Nephron (organoid): Measurements from ENCODE around the gene PKNOX2.
A peak's percentile ranks its signal among the peaks of the same experiment; 100 is the strongest.

Source experiments
- H3K27ac Mint-ChIP-seq, 3 experiments: 2 replicates each; pipeline ENCODE4 v1.8.0; 2020; ENCODE audit warnings: mixed read lengths in 3 of 3, mild to moderate bottlenecking in 2 of 3, moderate library complexity in 1 of 3
- H3K27me3 Mint-ChIP-seq: 2 replicates; pipeline ENCODE4 v1.8.0; 2021; ENCODE audit warnings: low read depth, mild to moderate bottlenecking, moderate library complexity, mixed read lengths
- H3K36me3 Mint-ChIP-seq: 2 replicates; pipeline ENCODE4 v1.8.0; 2020; ENCODE audit warnings: low read depth, mixed read lengths
- H3K4me1 Mint-ChIP-seq: 2 replicates; pipeline ENCODE4 v1.8.0; 2020; ENCODE audit warnings: mixed read lengths
- H3K4me3 Mint-ChIP-seq, 3 experiments: 2 replicates each; pipeline ENCODE4 v1.8.0; 2020; ENCODE audit warnings: mild to moderate bottlenecking in 3 of 3, mixed read lengths in 3 of 3, moderate library complexity in 2 of 3
- H3K9me3 Mint-ChIP-seq: 2 replicates; pipeline ENCODE4 v1.8.0; 2020; ENCODE audit warnings: mixed read lengths
- TF ChIP-seq, protein P1 (sequence below), 3 experiments: fragments of 200-600 bp; sonication (generic); IDR thresholded peaks; one replicate each; pipeline ENCODE4 v1.5.0; 2021; ENCODE audit warnings: antibody characterized with exemption in 3 of 3; ENCODE audit not compliant: unreplicated experiment in 3 of 3

PKNOX2 gene

DNA sequence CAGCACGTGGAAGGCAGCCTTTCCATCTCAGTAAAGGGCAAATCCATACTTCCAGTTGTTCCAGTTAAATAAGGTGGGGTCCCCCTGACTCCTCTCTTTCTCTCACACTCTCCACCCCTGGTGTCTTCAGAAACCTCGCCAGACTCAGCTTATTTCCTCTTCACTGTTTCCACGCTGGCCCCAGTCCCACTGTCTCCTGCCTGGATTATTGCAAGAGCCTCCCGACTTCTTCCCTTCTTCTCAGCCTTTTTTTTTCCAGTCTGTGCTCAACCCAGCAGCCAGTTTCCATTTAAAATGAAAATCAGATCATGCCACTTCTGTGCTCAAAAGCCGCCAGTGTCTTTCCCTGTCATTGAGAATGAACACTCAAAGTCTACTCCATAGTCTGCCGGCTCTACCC, 131.4 kb downstream of the PKNOX2 start:
- H3K4me3 Mint-ChIP-seq: no peak overlapping the region
- peaks cover 4% of the 10 kb centered on the region for H3K27me3 Mint-ChIP-seq

DNA sequence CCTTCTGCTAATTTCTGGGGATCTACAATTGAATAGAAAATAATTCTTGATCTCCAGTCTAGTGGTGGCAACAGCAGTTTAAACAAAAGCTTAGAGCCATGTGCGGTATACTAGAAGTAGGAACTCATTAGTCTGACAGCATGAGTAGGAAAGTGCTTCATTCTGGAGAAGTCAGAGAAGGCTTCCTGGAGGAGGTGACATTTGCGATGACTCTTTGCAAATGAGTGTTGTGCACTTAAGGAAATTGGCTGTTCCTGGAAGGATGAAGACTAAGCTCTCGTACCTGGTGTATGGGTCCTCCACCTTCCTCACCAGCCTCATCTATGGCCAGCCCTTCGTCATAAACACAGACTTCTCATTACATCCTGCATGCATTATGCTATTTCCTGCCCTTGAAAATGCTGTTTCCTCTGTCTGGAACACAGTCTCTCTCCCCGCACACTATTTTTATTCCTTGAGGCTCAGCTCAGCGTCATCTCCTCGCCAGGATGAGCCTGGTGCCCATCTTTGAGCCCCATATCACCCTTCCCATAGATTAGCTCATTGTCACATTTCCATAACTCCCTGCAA, 132.9 kb downstream of the PKNOX2 start:
- TF ChIP-seq, protein P1, sequence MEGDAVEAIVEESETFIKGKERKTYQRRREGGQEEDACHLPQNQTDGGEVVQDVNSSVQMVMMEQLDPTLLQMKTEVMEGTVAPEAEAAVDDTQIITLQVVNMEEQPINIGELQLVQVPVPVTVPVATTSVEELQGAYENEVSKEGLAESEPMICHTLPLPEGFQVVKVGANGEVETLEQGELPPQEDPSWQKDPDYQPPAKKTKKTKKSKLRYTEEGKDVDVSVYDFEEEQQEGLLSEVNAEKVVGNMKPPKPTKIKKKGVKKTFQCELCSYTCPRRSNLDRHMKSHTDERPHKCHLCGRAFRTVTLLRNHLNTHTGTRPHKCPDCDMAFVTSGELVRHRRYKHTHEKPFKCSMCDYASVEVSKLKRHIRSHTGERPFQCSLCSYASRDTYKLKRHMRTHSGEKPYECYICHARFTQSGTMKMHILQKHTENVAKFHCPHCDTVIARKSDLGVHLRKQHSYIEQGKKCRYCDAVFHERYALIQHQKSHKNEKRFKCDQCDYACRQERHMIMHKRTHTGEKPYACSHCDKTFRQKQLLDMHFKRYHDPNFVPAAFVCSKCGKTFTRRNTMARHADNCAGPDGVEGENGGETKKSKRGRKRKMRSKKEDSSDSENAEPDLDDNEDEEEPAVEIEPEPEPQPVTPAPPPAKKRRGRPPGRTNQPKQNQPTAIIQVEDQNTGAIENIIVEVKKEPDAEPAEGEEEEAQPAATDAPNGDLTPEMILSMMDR (IDR thresholded peaks at IDR 0.05; ENCODE audit: unreplicated experiment in 3 of 3): no peak
- Mint-ChIP-seq H3K9me3 (no peaks in the 10 kb centered on the region), H3K27me3 (peaks cover 4% of the 10 kb centered on the region), H3K36me3 (peaks cover 25% of the 10 kb centered on the region), H3K4me3 (no peak overlapping the region), H3K27ac (peak overlapping the region in 2 of 3 experiments; percentile 4 to 18), H3K4me1 (peaks cover 71% of the 10 kb centered on the region)

More for the DNA sequence above, 131.4 kb downstream of the PKNOX2 start:
- H3K27ac Mint-ChIP-seq: peak overlapping the region in 2 of 3 experiments; percentile 51 to 59
- peaks cover 25% of the 10 kb centered on the region for H3K36me3 Mint-ChIP-seq
- H3K4me1 Mint-ChIP-seq: peaks cover 67% of the 10 kb centered on the region
- TF ChIP-seq, protein P1 (IDR thresholded peaks at IDR 0.05; ENCODE audit: unreplicated experiment in 3 of 3): no peak
- no peaks in the 10 kb centered on the region for H3K9me3 Mint-ChIP-seq

DNA sequence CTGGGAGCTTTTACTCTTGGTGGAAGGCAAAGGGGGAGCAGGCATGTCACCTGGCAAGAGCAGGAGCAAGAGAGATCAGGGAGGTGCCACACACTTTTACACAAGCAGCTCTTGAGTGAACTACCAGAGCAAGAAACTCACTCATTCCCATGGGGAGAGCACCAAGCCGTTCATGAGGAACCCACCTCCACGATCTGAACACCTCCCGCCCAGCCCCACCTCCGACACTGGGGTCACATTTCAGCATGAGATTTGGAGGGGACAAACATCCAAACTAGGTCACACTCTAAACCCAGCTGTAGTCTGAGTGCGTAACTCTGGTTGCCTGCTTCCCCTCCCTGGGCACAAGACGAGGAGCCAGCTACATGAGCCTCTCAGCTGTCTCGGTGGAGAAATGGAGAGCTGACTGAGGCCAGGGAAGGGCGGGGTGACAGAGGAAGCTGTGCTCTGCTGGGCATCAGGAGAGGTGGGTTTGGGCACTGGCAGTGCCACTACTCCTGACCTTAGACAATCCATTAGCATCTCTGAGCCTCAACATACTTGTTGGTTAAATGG, 134.6 kb downstream of the PKNOX2 start:
- TF ChIP-seq, protein P1 (IDR thresholded peaks at IDR 0.05; ENCODE audit: unreplicated experiment in 3 of 3): no peak
- no peaks in the 10 kb centered on the region for H3K9me3 Mint-ChIP-seq
- peaks cover 4% of the 10 kb centered on the region for H3K27me3 Mint-ChIP-seq
- no peak overlapping the region for H3K4me3 Mint-ChIP-seq
- peaks cover 71% of the 10 kb centered on the region for H3K4me1 Mint-ChIP-seq
- peak overlapping the region in 1 of 3 experiments; percentile 28 for H3K27ac Mint-ChIP-seq
- H3K36me3 Mint-ChIP-seq: peaks cover 14% of the 10 kb centered on the region

DNA sequence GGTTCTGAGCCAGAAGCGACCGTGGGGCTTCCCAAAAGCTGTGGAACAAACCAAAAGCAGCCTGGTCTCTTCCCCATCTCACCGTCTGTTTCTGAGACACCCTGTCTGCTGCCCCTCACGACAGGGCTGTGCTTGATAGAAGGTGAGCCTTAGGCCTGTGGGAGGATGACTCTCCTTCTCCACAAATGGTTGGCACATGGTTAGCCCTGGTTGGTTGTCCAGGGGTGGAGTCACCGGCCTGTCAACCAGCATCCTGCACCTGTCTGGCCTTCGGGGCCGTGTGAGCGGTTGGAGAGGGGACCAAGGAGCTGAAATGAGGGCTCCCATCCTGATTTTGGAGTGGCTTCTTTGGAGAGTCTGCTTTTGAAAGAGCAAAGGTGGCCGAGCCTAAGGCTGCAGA, 135.3 kb downstream of the PKNOX2 start:
- H3K27me3 Mint-ChIP-seq: peaks cover 4% of the 10 kb centered on the region

DNA sequence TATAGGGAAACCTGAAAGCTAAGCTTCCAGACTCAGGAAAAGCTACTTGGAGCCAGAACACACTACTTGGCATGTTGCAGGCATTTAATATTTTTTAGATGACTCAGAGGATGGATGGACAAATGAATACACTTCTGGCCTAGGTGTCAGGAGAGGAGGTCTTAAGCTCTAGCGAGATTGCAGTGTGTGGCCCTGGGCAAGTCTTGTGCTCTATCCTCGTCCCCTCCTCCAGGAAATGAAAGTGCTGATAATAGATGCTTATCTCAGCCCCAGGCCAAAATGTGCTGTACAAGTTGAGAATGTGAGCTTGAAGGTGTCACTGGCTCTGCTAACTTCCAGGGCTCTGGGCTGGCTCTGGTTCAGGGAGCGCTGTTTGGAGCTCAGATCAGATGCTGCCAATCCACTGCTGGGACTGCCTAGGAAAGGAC, 136.3 kb downstream of the PKNOX2 start:
- TF ChIP-seq, protein P1 (IDR thresholded peaks at IDR 0.05; ENCODE audit: unreplicated experiment in 3 of 3): no peak
- Mint-ChIP-seq H3K27ac (peak overlapping the region; percentile 19 to 85 (median 83)), H3K4me3 (no peak overlapping the region), H3K4me1 (peaks cover 69% of the 10 kb centered on the region), H3K27me3 (peaks cover 4% of the 10 kb centered on the region), H3K9me3 (no peaks in the 10 kb centered on the region), H3K36me3 (peaks cover 10% of the 10 kb centered on the region)

More for the DNA sequence above, 135.3 kb downstream of the PKNOX2 start:
- Mint-ChIP-seq H3K36me3 (peaks cover 11% of the 10 kb centered on the region), H3K4me3 (no peak overlapping the region), H3K27ac (peak overlapping the region in 1 of 3 experiments; percentile 85), H3K9me3 (no peaks in the 10 kb centered on the region), H3K4me1 (peaks cover 71% of the 10 kb centered on the region)
- TF ChIP-seq, protein P1 (IDR thresholded peaks at IDR 0.05; ENCODE audit: unreplicated experiment in 3 of 3): no peak

DNA sequence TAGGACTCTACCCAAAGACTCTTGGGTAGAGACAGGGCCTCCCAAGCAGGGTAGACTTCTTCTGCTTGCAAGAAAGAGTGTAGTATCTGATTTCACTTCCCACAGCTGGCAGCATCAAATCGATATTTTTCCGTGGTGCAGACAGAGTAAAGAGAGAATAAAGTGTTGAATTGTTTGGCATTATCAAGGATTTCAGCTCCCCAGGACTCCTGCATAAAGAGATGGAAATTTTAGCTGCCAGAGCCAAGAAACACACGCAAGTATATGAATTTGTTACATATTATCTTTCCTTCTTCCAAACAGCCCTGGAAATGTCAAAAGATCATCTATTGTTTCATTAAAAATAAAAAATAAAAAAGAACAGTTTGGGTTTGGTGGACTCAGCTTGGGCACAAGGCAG, 136.8 kb downstream of the PKNOX2 start:
- no peak overlapping the region for H3K4me3 Mint-ChIP-seq
- peaks cover 65% of the 10 kb centered on the region for H3K4me1 Mint-ChIP-seq
- TF ChIP-seq, protein P1 (IDR thresholded peaks at IDR 0.05; ENCODE audit: unreplicated experiment in 3 of 3): no peak
- H3K27me3 Mint-ChIP-seq: peaks cover 4% of the 10 kb centered on the region
- peaks cover 5% of the 10 kb centered on the region for H3K36me3 Mint-ChIP-seq
- H3K27ac Mint-ChIP-seq: peak overlapping the region in 2 of 3 experiments; percentile 83 to 85
- H3K9me3 Mint-ChIP-seq: no peaks in the 10 kb centered on the region
